HG03571 (cell line): Measurements from ENCODE around the gene CEP85L.
"Not testable (repeated sequence)": the region's sequence is repeated elsewhere in the genome, so short reads cannot be mapped to it uniquely, and the experiment has no call there.

ENCODE experiments used
- ATAC-seq: cut with Tn5 transposase; IDR thresholded peaks from one replicate; pipeline ENCODE4 v1.9.1; 2021; ENCODE audit not compliant: unreplicated experiment

The CEP85L gene

DNA sequence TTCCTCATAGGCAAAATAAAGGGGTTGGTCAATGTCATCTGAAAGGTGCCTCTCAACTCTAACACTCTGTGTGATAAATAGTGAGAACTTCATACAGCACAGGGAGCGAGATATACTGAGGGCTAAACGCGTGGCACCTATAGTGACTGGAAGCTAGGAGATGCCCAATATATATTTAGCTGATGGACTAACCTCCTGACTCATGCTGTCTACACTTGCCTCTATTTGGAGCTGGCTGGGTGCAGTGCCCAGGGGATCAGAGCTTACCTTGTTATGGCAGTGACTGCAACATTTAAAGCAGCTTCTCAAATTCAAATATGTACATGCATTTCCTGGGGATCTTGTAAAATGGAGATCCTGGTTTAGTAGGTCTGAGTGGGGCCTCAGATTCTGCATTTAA, 214.9 kb downstream of the CEP85L start:
- ATAC-seq: no peak

- ATAC-seq: not testable (repeated sequence)
Measured at GRCh38 chr6:118434147-118434546, 217.2 kb downstream of the CEP85L start.

DNA sequence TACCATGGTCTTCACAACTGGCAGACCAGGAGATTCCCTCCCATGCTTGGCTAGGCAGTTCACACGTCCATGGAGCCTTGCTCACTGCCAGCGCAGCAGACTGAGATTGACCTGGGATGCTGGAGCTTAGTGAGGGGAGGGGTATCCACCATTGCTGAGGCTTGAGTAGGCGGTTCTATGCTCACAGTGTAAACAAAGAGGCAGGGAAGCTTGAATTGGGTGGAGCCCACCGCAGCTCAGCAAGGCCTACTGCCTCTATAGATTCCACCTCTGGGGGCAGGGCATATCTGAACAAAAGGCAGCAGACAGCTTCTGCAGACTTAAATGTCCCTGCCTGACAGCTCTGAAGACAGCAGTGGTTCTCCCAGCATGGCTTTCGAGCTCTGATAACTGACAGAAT, 230.1 kb downstream of the CEP85L start:
- ATAC-seq: not testable (repeated sequence)

GRCh38 chr6:118419448-118420394, 231.7 kb downstream of the CEP85L start:
- no peak for ATAC-seq
